HG03108 (cell line): ENCODE measurements around the gene LEAP2.
"Not testable (repeated sequence)": the region's sequence is repeated elsewhere in the genome, so short reads cannot be mapped to it uniquely, and the experiment has no call there.

Source experiments
- ATAC-seq: cut with Tn5 transposase; IDR thresholded peaks from one replicate; pipeline ENCODE4 v1.9.1; 2021; ENCODE audit warnings: moderate library complexity; ENCODE audit not compliant: unreplicated experiment

The LEAP2 gene

GRCh38 chr5:132840313-132840712 is 33.2 kb upstream of the LEAP2 start:
- no peak for ATAC-seq

- no peak for ATAC-seq
Measured at GRCh38 chr5:132840896-132841295, 32.6 kb upstream of the LEAP2 start.

- ATAC-seq, result no peak
Measured at GRCh38 chr5:132841305-132841704, 32.2 kb upstream of the LEAP2 start.

- ATAC-seq, result no peak
Measured at GRCh38 chr5:132848270-132848669, 25.2 kb upstream of the LEAP2 start.

GRCh38 chr5:132849347-132849746 is 24.1 kb upstream of the LEAP2 start:
- no peak for ATAC-seq

GRCh38 chr5:132850066-132850465 is 23.4 kb upstream of the LEAP2 start:
- ATAC-seq, result no peak

GRCh38 chr5:132853323-132853722 is 20.1 kb upstream of the LEAP2 start:
- no peak for ATAC-seq

GRCh38 chr5:132853790-132854189 is 19.7 kb upstream of the LEAP2 start:
- no peak for ATAC-seq

- ATAC-seq, result no peak
Measured at GRCh38 chr5:132854301-132854700, 19.2 kb upstream of the LEAP2 start.

- not testable (repeated sequence) for ATAC-seq
Measured at GRCh38 chr5:132854992-132855391, 18.5 kb upstream of the LEAP2 start.

GRCh38 chr5:132856011-132856410 is 17.5 kb upstream of the LEAP2 start:
- no peak for ATAC-seq

- ATAC-seq, result no peak
Measured at GRCh38 chr5:132859889-132860437, 13.5 kb upstream of the LEAP2 start.

- ATAC-seq, result no peak
Measured at GRCh38 chr5:132860742-132861141, 12.7 kb upstream of the LEAP2 start.

- ATAC-seq, result no peak
Measured at GRCh38 chr5:132865668-132866341, 7.7 kb upstream of the LEAP2 start.

GRCh38 chr5:132866342-132867045 is 7.0 kb upstream of the LEAP2 start, which contains the start of the genes GDF9 and UQCRQ:
TSS of gene GDF9 (minus strand) at chr5:132866469. CDS start at chr5:132864533, 1,936 bp downstream.
TSS of gene UQCRQ (plus strand) at chr5:132866642. CDS start at chr5:132866882, 240 bp downstream.
- ATAC-seq, result peak; percentile 99

- ATAC-seq, result no peak
Measured at GRCh38 chr5:132867046-132867451, 6.4 kb upstream of the LEAP2 start.

- ATAC-seq, result no peak
Measured at GRCh38 chr5:132868754-132869153, 4.7 kb upstream of the LEAP2 start.

- no peak for ATAC-seq
Measured at GRCh38 chr5:132870801-132871200, 2.7 kb upstream of the LEAP2 start.

- ATAC-seq, result no peak
Measured at GRCh38 chr5:132871459-132872284, 1.8 kb upstream of the LEAP2 start.

GRCh38 chr5:132872788-132873118 is 715 bp upstream of the LEAP2 start:
- no peak for ATAC-seq

- ATAC-seq, result no peak
Measured at GRCh38 chr5:132873930-132874271, 433 bp downstream of the LEAP2 start.
